Fibroblast of mammary gland (primary cell): ENCODE results near the gene DIP2C.
"Not testable (repeated sequence)": the region's sequence is repeated elsewhere in the genome, so short reads cannot be mapped to it uniquely, and the experiment has no call there.

Source experiments
- DNase-seq: peaks from one replicate; pipeline ENCODE4 v3.0.0-alpha.2; 2010; ENCODE audit warnings: low read depth
- H3K4me3 ChIP-seq: 2 replicates; pipeline ENCODE4 v1.5.1; 2011; ENCODE audit warnings: low read depth, mild to moderate bottlenecking, low read length, moderate library complexity; ENCODE audit not compliant: control insufficient read depth
- TF ChIP-seq, protein P1 (sequence below): conservative IDR thresholded peaks from 2 replicates; pipeline ENCODE4 v1.5.1; 2011; ENCODE audit warnings: low read depth, low read length, inconsistent platforms; ENCODE audit not compliant: control insufficient read depth, insufficient read depth

DIP2C gene

DNA sequence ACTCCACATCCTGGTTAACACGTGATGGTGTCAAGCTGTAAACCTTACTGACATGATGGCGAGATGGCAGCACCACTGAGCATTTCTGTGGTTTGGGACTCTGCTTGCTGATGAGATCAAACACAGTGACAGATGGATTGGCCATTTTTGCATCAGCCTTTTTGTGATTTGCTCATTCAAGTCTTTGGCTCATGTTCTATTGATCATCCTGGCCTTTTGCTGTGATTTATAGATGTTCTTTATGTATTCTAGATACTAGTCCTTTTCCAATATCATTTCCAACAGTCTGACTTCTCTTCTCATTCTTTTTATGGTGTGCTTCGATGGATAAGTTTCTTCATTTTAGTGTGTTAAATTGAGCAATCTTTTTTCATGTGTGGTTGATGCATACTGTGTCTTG is 24.7 kb upstream of the DIP2C start:
- TF ChIP-seq, protein P1, sequence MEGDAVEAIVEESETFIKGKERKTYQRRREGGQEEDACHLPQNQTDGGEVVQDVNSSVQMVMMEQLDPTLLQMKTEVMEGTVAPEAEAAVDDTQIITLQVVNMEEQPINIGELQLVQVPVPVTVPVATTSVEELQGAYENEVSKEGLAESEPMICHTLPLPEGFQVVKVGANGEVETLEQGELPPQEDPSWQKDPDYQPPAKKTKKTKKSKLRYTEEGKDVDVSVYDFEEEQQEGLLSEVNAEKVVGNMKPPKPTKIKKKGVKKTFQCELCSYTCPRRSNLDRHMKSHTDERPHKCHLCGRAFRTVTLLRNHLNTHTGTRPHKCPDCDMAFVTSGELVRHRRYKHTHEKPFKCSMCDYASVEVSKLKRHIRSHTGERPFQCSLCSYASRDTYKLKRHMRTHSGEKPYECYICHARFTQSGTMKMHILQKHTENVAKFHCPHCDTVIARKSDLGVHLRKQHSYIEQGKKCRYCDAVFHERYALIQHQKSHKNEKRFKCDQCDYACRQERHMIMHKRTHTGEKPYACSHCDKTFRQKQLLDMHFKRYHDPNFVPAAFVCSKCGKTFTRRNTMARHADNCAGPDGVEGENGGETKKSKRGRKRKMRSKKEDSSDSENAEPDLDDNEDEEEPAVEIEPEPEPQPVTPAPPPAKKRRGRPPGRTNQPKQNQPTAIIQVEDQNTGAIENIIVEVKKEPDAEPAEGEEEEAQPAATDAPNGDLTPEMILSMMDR: no peak
- DNase-seq: no peak

DNA sequence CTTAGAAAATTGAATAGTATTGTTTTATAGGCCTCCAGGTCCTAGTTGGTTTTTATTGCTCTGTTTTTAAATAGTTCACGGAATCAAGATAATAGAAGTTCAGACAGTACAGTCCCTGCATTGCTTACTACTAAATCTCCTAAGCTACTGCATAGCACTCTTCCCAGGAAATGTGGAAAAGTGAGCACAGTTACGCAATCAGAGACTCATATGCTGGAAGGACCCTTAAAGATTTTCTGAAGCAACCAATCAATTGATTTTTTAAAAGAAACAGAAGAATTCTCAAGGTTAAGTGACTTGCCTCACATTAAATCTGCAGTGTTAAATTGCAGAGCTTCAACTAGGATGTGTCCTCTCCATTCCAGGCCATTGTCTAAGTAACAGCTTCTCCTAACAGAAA is 23.1 kb upstream of the DIP2C start:
- no peak overlapping the region for H3K4me3 ChIP-seq
- TF ChIP-seq, protein P1: no peak
- DNase-seq: no peak

More for the DNA sequence above, 24.7 kb upstream of the DIP2C start:
- no peak overlapping the region for H3K4me3 ChIP-seq

DNA sequence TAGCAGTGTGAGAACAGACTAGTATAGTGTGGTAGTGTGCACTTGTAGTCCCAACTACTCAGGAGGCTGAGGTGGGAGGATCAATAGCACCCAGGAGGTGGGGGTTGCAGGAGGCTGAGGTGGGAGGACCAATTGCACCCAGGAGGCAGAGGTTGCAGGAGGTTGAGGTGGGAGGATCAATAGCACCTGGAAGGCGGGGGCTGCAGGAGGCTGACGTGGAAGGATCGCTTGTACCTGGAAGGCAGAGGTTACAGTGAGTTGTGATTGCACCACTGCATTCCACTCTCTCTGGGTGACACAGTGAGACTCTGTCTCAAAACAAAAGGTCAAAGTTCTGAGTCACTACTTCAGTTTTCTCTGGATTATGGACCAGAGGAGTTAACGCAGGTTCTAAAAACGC is 22.6 kb upstream of the DIP2C start:
- no peak overlapping the region for H3K4me3 ChIP-seq
- TF ChIP-seq, protein P1: no peak
- DNase-seq: no peak

DNA sequence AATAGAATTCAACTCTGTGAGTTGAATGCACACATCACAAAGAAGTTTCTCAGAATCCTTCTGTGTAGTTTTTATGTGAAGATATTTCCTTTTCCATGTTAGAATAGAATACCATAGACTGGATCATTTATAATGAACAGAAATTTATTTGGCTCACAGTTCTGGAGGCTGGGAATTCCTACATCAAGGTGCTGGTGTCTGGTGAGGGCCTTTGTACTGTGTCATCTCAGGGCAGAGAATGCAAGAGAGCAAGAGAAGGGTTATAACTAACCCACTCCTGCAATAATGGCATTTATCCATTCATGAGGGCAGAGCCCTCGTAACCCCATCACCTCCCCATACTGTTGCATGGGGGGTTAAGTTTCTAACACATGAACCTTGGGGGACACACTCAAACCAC is 18.4 kb upstream of the DIP2C start:
- TF ChIP-seq, protein P1: no peak
- DNase-seq: no peak
- no peak overlapping the region for H3K4me3 ChIP-seq

DNA sequence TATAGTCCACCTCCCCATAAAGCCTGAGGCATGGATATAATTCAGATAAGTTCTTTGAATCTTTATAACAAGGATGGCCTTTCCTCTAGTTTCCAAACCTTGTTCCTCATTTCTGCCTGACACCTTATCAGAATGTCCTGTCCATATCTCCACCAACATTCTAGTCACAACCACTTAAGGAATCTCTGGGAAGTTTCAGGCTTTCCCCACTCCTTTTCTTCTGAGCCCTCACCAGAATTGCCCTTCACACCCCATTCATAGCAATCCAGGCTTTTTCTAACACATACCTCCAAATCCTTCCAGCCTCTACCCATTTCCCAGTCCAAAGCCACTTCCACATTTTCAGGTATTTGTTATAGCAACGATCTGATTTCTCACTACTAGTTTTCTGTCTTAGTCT is 18.0 kb upstream of the DIP2C start:
- H3K4me3 ChIP-seq: no peak overlapping the region
- no peak for DNase-seq
- TF ChIP-seq, protein P1: no peak

DNA sequence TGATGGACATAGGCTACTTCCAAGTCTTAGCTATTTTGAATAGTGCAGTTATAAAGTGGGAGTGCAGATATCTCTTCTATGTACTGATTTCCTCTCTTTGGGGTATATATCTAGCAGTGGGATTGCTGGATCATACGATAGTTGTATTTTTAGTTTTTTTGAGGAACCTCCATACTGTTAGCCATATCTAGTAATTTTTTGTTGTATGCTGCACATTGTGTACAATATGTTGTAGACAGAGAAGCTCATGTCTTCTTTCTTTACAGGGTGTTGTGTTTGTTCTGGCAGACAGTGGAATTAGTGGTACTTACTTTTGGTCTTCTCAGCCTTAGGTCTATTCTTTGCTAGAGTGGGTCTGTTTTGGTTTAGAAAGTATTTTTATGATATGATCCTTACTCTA is 13.7 kb upstream of the DIP2C start:
- TF ChIP-seq, protein P1: no peak
- no peak overlapping the region for H3K4me3 ChIP-seq
- DNase-seq: no peak

DNA sequence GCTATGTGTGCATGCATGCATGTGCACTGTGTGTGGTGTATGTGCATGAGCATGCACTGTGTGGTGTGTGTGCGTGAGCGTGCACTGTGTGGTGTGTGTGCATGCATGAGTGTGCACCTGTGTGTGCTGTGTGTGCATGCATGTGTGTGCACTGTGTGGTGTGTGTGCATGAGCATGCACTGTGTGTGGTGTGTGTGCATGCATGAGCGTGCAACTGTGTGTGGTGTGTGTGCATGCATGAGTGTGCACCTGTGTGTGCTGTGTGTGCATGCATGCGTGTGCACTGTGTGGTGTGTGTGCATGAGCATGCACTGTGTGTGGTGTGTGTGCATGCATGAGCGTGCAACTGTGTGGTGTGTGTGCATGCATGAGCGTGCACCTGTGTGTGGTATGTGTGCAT is 10.7 kb upstream of the DIP2C start:
- not testable (repeated sequence) for H3K4me3 ChIP-seq

More for the DNA sequence above, 10.7 kb upstream of the DIP2C start:
- DNase-seq: not testable (repeated sequence)
